HG03442 (cell line): ENCODE data around the gene CTIF.
A peak's percentile ranks its signal among the peaks of the same experiment; 100 is the strongest.

Experiments
- ATAC-seq: cut with Tn5 transposase; IDR thresholded peaks from one replicate; pipeline ENCODE4 v1.9.1; 2021; ENCODE audit warnings: mild to moderate bottlenecking, moderate library complexity; ENCODE audit not compliant: unreplicated experiment

Gene CTIF

GRCh38 chr18:48796491-48797205, 257.8 kb downstream of the CTIF start:
- ATAC-seq: no peak

GRCh38 chr18:48797841-48798255, 259.0 kb downstream of the CTIF start:
- ATAC-seq: no peak

GRCh38 chr18:48798334-48799245, 259.8 kb downstream of the CTIF start:
- ATAC-seq: no peak

DNA sequence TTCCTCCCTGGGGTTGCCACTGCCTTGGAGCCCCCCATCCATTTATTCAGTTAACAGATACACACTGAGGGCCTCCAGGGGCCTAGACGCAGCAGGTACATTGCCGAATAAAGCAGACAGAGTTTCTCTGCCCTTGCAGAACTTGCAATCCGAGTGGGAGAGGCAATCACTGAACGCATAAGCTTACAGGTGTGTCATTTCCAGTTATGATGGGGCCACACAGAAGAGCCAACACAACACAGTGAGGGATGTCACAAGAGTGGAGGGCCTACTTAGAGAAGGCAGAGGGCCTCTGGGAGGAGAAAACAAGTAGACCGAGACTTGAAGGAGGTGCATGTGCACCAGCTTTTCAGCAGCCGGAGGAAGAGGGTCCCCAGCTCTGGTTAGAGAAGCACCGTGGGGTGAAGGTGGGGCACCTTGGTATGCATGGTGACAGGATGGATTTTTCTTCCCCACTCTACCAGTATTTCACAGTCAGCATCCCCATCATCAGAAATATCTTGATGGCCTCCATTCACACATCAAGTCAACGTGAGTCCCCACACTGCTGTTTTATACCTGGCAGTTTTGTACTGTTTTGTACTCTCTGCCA, 261.0 kb downstream of the CTIF start:
- ATAC-seq: no peak

GRCh38 chr18:48800466-48800865, 261.6 kb downstream of the CTIF start:
- ATAC-seq: no peak

- ATAC-seq: peak; percentile 55
Measured at GRCh38 chr18:48800876-48801727, 262.3 kb downstream of the CTIF start.

GRCh38 chr18:48801728-48802542, 263.1 kb downstream of the CTIF start:
- ATAC-seq: no peak

GRCh38 chr18:48802543-48803290, 263.9 kb downstream of the CTIF start:
- ATAC-seq: no peak

- no peak for ATAC-seq
Measured at GRCh38 chr18:48803518-48803917, 264.7 kb downstream of the CTIF start.

- ATAC-seq: no peak
Measured at GRCh38 chr18:48803951-48804855, 265.4 kb downstream of the CTIF start.

DNA sequence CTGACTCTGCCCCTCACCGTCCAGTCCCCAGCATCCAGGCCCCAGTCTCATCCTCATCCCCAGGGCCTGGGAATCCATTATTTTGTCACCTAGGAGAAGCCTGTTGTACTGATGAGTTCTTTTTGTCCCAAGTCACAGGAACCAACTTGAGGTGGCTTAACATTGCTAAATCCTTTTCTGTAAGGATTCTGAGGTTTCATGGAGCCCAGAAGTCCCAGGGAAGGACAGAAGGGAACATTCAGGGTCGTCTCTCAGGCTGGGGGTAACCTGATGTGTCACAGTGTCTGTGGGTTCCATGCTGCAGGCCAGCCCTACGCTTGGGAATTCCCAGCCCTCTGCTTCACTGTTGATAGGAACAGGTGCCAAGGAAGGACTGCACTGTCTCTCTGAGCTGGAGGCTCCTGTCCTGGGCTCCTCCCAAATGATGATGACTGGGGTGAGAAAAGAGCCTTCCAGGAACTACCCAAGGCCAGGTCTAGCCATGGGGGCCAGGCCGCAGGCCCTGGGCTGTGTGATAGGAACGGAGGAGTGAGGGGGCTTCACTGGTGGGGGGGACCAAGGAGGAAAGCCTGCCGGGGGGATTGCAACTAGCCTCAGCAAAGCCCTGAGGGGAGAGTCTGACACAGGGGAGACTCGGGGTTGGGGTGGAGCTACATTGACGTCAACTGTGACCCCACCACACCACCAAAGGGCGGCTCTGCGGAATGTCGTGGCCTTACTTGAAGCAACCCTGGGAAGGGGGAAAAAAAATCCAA, 266.2 kb downstream of the CTIF start:
- no peak for ATAC-seq

DNA sequence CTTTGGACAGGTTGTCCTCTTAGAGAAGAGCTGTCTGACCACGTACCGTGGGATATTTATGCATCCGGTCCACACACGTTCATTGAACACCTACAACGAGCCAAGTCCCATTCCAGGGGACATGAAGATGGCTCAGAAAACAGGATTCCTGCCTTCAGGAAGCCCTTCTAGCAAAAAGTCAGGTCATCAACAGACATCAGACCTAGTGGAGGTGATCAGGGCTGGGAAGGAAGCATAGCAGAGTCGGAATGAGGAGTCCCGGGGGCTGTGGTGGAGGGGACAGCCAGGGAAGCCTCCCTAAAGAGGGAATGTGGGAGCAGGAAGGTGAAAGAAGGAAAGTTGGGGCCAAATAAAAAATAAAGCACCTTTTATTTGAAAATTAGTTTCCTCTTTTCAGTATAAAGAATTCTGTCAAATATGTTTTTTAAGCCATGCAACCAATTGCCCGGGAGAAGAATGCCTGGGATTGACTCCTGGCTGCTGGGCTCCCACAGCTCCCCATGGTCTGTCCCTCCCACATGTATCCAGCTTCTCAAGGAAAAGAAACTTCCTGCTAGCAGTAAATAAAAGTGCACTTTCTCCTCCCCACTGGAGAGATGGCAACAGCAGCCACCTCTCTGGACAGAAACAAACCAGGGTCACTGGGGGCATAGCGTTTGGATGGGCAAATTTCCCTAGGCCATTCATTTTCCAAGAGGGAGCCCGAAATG, 267.1 kb downstream of the CTIF start:
- ATAC-seq: no peak

GRCh38 chr18:48806551-48807261, 267.9 kb downstream of the CTIF start:
- no peak for ATAC-seq

DNA sequence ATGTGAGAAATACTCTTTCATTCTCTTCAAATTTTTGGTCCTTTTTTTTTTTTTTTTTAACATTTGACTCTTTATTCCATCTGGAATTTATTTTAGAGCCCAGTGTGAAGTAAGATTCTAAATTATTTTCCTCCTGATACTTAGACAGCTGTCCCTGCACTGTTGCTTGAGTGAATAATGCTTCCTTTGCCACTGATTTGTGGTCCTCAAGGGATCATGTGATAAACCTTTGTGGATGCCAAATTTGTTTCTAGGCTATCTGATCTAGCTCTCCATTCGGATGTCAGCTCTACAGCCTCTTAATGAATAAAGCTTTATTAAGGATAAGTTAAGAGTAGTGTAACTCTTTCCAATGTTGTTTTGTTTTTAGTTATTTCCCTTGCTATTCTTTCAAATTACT, 269.6 kb downstream of the CTIF start:
- ATAC-seq: no peak

DNA sequence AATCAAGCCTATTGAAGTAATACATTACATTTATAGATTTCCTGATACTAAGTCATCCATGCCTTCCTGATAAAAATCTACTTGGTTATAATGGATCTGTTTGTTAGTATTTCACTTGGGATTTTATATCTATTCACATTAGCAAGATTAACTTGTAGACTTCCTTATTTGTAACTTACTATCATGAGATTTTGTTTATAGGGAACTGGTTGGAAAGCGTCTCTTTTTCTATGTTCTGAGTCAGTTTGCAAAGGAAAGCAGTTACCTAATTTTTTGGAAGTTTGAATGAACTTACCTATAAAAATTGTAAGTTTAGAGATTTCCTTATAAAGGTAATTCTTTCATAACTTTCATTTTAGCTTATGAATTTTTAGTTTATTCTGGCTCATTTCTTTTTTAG, 270.5 kb downstream of the CTIF start:
- ATAC-seq: no peak

DNA sequence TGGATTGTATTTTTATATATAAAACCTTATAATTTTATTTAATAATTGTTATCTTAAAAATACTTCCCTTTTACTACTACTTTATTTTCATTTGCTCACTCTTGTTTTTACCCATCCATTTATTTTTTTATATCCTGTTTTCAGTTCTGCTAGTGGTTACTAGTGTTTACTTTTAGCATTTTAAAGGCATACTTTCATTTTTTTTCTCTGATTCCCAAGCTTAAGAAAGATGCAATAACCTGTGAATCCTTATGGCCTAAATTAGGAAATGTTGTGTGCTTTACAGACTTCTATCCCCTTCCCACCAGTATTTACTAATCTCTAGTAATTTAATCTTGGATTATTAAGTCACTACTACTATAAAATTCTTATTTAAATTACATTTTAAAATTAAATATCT, 272.0 kb downstream of the CTIF start:
- ATAC-seq: no peak
